Limb (tissue), 2 donors: Measurements from ENCODE around the gene GALNT18.
"Not testable (repeated sequence)": the region's sequence is repeated elsewhere in the genome, so short reads cannot be mapped to it uniquely, and the experiment has no call there.

Experiments
- DNase-seq, 2 donors: peaks; one replicate each; pipeline ENCODE4 v3.0.0-alpha.2; 2016; ENCODE audit errors: extremely low spot score in 2 of 2

Gene GALNT18

GRCh38 chr11:11467312-11467711 is 154.5 kb downstream of the GALNT18 start:
- no peak for DNase-seq

DNA sequence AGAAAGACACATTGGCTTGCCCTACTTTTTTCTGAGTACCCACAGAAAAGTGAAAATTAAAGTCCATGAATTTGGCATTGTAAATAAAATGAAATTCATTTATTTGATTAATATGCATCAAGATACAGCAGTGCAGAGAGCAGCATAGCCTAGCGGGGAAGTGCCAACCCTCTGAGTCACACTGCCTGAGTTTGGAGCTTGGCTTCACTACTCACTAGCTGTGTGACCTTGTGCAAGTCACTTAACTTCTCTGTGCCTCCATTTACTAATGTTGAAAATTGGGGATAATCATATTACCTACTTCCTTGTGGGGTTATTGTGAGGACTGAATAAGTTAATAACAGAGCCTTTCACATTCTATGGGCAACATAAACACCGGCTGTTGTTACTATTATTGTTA is 157.2 kb downstream of the GALNT18 start:
- no peak for DNase-seq

DNA sequence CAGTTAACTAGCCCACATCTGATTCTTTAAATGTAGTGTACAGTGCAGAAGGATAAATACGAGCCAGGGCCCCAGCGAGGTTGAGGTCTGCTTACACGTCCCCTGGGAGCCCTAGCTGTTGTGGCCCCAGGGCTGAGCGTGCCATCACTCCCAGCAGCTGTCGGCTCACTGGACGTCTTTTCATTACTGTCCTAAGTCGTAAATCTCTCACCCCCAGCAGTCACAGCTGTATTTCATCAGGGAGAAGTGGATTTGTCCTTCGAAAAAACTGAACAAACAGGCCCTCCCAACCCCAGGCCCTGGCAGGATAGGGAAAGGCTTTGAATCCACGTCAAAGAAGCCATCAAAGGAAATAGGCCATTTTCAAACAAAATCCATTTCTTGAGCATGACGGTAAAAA is 158.4 kb downstream of the GALNT18 start:
- DNase-seq: peak; percentile 55 to 63

DNA sequence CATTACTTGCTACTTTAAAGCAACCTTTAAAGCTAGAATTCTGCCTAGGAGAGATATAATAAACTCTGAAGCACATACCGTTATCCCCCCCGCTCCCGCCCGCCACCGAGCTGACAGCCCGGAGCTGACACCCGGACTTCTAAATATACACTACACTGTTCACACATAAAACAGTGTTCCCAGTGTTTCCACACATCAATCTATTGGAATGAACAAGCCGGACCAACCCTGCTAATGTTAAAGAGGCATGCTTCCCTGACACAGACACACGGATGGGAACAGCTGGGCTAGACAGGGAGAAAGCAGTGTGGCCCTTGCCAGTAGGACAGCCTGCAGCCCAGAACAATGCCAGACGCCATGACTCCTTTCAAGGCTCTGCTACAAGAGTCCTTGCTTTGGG is 160.3 kb downstream of the GALNT18 start:
- DNase-seq: peak in 1 of 2 donors; percentile 57

- DNase-seq: no peak
These were observed 162.2 kb downstream of the GALNT18 start for GRCh38 chr11:11459578-11459977.

DNA sequence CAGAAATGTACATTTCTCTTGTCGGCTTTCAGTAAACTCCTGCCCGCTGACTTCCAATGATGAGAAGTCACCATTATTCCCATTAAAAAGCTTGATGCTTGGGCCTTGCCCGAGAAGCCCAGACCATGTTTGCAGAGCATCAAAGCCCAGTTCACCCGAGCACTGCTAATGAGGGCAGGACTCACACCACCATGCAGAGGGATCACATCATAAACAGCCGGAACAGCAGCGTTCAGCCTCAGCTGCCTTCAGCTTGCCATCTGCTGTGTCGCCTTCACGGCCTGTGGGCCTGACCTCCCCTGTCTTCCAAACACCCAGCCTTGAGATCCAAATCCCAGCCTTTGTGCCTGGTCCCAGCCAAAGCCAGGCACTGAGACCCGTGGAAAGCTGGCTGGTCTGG is 163.3 kb downstream of the GALNT18 start:
- no peak for DNase-seq

DNA sequence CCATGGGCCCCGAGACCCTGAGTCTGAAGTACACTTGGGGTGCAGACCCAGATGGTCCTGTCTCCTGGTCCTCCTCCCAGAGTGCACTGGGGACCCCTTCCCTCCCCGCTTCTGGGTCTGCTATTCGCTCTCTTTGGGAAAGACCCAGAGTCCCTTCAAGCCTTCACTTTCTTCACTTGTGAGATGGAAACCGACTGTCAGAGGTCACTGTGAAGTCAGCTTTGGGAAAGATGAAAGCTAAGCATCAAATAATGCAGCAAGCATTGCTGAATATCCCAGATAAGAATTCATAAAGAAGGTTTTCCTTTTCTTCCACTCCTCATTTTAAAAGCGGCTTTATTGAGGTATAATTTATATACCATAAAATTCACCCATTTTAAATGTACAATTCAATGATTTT is 163.8 kb downstream of the GALNT18 start:
- DNase-seq: no peak

DNA sequence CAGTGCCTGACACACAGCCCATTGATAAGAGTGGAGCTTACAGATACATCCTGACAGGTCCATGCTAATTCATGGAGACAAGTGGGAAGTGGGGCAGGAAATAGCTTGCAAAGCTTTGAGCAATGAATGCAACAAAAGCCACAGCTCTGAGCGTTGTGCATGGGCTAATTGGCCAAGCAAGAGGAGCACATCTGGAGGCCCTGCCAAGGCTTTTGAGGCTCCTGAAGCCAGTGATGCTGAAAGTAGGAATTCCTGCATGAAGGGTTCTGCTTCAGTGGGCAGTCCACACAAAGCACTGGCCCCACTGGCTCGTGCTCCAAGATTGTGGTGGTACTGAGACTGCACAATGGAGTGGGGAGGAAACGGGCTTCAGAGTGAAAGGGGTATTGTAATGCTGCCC is 164.9 kb downstream of the GALNT18 start:
- no peak for DNase-seq

DNA sequence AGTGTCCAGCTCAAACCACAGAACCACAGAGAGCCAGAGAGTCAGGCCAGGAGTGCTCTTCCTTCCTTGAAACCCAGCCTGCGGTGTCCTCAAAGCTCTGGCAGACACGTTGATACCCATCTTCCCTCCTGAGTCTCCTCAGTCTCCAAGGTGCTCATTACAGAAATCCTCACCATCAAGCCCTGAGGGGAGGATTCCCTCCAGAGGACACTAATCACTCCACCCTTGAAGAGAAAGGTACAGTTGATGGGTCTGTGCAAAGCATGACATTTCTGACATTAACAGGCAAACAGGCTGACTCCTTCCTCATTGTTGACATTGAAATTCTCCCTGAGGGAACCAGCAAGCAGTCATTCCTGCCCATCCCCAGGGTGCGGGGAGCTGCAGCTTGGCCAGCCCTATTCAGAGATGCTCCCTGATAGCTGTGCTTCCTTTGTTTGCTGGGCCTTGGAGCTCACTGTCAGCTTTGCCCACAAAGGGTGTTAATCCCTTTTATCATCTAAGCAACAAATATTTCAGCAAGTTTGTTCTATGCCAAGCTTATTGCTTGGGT is 167.1 kb downstream of the GALNT18 start:
- no peak for DNase-seq

GRCh38 chr11:11451501-11452005 is 170.3 kb downstream of the GALNT18 start:
- DNase-seq: no peak

DNA sequence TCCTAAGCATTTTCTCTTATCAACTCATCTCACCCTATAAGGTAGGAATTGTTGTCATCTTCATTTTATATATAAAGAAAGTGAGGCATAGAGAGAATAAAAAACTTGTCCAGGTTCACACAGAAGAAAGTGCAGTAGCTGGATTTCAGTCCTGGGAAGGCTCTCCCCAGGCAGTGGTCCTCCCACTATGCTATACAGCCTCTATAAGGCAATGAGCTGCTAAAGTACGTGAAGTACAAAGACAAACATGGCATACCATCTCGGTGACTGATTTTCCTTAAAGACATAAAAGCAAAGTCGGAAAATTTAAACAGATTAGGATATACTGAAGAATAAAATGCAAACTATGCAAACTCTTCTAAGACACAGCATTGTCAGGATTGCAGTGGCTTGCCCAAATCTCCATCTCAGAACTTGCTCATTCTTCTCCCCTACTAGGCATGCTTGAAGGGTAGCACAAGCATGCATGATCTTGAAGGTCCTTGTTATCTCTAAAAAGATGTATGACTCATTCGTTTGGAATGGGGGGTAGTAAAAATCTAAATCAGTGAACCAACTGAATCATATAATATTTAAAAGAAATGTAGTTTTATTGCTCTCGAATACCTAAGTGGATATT is 171.0 kb downstream of the GALNT18 start:
- DNase-seq: no peak

DNA sequence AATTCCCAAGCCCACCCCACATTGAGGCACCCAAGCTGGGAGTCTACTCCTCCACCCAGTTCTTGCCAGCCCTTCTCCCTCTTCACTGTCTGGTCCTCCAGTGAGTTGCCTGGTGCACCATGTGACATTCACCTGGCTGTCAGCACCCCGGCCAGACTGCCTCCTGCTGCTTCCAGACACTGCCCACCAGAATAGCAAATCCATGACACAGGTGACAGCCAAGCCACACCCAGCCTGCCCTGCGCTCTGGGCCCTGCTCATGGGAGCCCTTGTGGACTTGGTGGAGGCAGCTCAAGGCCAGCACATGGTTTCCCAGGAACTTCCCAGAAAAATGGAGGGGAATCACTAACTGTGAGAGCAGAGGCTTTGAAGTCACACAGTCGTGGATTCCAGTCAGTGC is 172.5 kb downstream of the GALNT18 start:
- DNase-seq: no peak

DNA sequence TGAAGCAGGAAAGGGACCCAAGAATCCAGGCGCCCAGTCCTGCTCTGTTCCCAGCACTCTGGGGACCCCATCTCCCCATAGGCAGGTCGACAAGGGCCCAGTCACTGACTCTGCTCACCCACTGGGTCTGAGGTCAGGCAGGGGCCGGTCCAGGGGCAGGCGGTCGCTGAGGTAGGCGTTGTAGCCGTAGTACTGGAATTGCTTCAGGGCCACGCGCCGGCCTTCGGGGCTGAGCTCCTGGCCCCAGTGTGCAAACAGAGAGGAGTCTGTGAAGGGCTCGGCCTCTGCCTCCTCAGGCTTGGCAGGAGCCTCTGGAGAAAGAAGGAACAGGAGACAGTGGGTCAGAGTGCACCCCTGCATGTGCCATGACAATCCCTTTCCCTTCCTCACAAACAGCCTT is 173.2 kb downstream of the GALNT18 start:
- no peak for DNase-seq

- DNase-seq: not testable (repeated sequence)
These were observed 174.2 kb downstream of the GALNT18 start for GRCh38 chr11:11447601-11448000.

DNA sequence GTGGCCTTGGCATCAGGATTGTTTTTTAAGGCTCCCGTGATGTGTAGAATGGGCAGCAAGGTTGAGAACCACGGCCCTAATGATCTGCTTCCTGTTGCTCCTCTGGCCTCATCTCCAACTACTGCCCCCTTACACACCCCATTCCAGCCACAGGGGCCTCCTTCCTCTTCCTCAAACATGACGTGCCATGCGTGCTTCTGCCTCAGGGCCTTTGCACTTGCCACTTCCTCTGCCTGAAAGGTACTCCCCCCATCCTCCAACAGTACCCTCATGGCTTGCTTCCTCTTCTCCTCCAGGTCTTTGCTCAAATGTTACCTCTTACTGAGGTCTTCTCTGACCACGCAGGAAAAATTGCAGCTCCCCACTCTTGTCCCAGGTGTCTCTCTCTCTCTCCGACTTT is 174.8 kb downstream of the GALNT18 start:
- DNase-seq: no peak

DNA sequence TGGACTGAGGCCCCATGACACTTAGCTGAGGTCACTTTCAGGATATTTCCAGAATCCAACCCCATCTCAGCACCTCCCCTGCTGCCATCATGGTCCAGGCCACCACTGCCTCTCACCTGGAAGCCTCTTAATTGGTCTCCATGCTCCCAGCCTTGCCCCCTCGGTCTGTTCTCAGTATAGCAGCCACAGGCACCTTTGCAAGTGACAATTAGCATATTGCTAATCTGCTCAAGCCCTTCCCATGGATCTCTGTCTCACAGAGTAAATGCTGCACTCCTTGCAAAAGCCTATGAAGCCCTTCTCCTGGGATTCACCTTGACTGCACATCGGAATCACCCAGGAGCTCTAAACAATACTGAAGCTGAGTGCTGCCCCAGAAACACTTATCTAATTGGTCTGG is 175.2 kb downstream of the GALNT18 start:
- DNase-seq: no peak

GRCh38 chr11:11445441-11446185 is 176.2 kb downstream of the GALNT18 start:
- no peak for DNase-seq

GRCh38 chr11:11444804-11445131 is 177.0 kb downstream of the GALNT18 start:
- peak in 1 of 2 donors; percentile 54 for DNase-seq

DNA sequence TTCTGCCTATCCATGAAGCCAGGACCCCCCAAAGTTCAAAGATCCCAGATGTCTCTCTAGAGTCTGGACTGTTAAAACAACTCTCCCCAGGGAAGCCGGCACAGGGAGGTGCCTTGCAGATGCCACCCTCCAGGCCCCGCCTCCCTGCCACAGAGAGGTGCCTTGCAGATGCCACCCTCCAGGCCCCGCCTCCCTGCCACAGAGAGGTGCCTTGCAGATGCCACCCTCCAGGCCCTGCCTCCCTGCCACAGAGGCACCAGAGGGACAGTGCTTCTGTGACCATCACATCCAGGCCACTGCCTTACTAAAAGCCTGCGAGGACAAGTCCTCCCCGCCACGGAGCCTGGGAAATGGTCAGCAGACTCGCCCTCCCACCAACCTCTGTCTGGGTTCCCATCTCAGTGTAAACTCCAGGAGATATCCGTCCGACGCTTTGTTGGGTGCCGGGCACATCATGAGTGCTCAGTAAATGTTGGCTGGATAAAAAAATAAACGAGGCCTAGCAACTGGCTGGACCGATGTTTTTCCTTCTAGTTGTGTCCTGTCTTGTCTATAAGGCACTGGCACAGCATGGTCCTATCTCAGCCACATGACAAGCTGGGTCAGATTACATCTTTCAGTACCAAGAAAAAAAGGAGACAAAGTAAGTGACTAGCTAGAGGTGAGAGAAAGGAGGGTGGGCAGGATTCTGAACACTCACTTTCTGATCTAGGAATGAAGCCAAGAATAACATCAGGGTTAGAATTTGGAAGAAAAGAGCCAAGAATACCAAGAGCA is 177.6 kb downstream of the GALNT18 start:
- no peak for DNase-seq

GRCh38 chr11:11442791-11443190 is 179.0 kb downstream of the GALNT18 start:
- DNase-seq: no peak

DNA sequence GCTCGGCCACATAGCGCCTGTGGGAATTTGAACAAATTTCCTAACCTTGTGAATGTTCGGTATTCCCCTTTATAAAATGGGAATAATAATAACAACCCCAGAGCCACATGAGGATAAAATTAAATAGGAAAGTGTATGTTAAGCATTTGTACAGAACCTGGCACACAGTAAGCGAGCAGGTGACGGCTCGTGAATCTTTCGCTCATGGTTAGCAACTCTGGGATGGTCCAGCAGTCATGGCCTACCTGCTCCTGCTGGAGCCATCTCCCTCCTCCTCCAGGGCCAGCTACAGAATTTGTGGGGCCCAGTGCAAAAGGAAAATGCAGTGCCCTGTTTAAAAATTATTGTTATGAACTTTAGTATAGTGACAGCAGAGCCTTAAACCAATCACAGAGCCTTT is 180.3 kb downstream of the GALNT18 start:
- no peak for DNase-seq

- no peak for DNase-seq
These were observed 180.7 kb downstream of the GALNT18 start for GRCh38 chr11:11441091-11441490.
